HG02571 (cell line): ENCODE measurements around the gene TPI1.
A peak's percentile ranks its signal among the peaks of the same experiment; 100 is the strongest.
"Not testable (repeated sequence)": the region's sequence is repeated elsewhere in the genome, so short reads cannot be mapped to it uniquely, and the experiment has no call there.

Experiments used
- ATAC-seq: cut with Tn5 transposase; IDR thresholded peaks from one replicate; pipeline ENCODE4 v1.9.1; 2021; ENCODE audit warnings: mild to moderate bottlenecking, moderate library complexity; ENCODE audit not compliant: unreplicated experiment

The TPI1 gene

DNA sequence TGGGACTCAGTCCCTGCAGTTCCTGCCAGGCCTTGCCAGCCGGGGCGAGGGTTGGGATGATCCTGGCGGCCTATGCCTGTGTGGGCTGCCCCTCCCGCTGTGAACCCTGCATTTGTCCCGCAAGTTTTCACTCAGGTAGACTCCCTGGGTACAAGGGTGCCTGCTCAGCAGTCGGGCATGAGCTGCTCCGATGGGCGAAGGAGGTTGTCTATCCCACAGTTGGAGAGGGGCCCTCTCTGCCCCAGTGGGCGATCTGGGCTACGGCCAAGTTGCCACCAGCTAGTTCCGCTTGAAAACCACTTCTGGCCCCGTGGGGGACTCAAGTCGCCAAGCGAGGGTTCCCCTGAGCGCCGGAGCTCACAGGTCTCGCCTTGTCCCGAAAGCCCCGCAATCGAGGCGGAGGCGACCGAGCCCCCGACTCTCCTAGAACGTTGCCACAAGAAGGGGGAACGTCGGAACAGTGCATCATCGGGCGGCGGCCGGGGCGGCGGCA is 365 bp upstream of the TPI1 start:
- peak; percentile 13 for ATAC-seq

DNA sequence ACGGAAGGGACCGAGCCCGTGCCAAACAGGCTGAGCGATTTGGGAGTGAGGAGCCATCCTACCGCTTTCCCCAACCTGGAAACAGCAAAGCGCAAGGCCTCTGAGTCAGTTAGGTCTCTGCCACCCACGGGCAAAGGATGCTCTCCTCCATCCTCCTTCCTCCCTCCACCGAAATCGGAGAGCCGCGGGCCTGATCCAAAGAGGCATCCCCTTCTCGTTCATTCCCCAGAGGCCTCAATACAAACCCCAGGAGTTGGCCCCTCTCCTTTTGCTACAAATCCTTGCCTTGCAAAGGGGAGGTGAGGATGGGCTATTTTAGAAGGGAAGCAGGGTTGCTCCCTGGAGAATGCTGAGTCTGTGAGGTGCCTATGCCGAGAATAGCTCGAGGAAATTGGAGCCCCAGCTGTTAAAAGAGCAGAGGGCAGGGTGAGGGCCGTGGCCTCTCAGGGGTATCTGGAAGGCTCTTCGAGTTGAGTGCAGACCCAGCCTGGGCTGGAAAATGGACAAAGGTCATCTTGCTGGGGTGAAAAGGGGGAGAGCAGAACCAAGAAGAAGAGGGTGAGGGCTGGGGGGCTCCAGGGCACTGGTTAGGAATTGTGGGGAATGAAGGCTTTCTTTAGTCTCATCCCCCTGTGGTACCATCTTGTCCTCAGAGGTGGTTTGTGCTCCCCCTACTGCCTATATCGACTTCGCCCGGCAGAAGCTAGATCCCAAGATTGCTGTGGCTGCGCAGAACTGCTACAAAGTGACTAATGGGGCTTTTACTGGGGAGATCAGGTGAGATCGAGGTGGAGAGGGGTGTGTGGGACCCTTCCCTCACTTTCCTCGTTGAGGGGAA is 1.1 kb downstream of the TPI1 start:
- ATAC-seq: no peak

DNA sequence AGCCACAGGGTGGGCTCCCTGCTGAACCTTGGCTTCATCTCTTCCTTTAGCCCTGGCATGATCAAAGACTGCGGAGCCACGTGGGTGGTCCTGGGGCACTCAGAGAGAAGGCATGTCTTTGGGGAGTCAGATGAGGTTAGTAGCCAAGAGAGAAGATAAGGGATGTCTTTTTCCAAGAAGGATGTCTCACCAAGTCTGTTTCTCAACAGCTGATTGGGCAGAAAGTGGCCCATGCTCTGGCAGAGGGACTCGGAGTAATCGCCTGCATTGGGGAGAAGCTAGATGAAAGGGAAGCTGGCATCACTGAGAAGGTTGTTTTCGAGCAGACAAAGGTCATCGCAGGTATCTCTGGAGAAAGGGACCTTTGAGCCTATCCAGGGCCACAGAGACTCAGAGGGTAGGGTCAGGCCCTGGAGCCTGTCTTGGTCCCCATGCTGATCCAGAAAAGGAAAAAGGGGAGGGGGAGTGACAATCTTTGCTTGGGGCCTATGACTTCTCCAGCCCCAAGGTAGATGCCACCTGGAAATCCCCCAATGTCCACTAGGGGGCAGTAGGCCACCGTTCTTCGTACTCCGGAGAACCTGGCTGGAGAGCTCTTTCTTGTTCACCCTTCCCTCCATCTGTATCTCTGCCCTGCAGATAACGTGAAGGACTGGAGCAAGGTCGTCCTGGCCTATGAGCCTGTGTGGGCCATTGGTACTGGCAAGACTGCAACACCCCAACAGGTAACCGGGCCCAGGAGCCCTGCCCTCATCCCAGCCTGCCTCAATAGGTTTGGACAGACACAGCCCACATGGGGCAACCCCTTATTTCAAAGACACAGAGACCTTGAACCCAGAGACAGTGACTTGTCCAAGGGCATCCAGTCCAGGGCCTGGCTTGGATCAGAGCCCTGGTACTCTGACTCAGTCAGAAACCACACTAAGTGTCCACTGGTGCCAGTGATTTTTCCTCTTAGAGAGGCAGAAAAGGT is 2.0 kb downstream of the TPI1 start:
- ATAC-seq: no peak

DNA sequence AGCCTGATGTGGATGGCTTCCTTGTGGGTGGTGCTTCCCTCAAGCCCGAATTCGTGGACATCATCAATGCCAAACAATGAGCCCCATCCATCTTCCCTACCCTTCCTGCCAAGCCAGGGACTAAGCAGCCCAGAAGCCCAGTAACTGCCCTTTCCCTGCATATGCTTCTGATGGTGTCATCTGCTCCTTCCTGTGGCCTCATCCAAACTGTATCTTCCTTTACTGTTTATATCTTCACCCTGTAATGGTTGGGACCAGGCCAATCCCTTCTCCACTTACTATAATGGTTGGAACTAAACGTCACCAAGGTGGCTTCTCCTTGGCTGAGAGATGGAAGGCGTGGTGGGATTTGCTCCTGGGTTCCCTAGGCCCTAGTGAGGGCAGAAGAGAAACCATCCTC is 3.0 kb downstream of the TPI1 start:
- ATAC-seq: not testable (repeated sequence)

DNA sequence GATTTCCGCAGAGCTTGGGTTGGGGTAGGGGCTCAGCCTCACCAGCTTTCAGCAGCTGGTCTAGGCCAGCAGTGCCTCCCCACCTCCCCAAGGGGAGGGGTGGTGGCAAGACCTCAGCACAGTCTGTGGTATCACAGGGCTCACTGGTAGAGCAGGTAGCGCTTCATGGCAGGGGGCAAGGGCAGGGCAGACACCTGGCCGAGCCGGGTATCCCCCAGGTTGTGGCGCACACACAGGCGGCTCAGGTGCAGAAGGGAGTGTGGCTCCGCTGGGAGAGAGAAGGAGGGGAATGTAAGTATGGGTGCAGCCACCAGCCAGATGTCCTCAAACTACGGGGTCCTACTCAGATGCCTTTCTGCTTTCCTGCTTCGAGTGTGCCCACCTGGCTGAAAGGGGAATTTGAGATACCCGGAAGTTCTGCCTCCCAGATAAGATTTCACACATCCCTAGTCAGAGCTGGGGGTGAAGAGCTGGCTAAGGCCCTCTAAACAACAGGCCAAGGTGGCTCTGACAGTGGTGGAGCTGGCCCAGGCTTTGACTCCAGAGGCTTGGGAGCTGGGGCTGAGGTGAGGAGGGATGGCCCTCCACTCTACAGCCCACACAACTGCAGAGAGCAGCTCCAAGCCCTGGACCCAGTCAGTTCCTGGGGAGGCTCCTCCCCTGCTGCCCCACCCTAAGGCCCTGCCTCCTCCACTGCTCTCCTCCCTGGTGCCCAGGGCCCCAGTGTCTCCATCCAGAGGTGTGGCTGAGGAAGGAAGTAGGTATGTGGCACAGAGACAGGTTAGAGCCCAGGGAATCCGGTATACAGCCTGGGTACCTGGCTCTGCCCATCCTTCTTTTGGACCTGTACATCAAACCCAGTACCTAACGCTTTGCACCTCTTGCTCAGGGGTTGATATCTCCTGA is 4.0 kb downstream of the TPI1 start:
- ATAC-seq: no peak

DNA sequence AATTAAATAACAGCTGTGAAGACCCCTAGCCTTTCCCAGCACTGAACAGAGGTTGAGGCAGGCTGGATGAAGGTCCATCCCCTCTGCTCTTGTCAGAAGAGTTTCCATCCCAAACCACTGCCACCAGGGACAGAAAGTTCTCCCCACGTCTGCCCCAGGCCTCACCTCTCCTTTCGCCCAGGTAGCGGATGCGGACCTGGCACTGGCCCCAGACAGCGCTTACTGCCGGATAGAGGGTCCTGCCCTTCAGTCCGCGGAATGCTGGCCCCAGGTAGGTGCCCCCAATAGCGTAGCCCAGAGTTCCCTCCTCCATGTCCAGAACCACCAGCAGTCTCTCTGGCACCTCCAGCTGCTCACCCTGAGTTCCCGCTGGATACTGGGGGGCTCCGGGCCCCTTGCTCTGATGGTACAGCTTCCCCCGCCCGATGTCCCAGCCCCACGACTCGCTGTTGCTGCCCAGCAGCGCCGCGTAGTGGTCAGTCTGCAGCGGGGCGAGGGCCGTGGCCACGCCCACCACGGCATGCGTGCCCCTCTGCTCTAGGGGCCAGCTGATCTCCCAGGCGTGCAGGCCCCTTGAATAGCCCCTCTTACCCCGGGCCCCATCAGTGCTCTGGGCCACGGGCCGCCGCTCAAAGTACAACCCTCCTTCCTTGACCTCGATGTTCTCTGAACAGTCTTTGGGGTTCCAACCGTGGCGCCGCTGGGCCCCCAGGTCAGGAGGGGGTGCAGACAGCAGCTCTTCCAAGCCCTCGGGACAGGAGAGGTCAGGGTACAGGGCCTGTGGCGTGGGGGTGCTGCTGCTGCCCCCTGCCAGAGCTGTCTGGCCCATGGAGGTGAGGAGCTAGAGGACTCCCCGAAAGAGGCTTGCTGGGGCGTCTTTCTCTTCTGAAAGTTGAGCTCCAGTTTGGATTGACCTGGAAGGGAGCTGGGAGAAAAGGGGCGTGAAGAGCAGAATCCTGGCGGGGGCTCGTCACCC is 5.0 kb downstream of the TPI1 start:
- ATAC-seq: peak; percentile 25

DNA sequence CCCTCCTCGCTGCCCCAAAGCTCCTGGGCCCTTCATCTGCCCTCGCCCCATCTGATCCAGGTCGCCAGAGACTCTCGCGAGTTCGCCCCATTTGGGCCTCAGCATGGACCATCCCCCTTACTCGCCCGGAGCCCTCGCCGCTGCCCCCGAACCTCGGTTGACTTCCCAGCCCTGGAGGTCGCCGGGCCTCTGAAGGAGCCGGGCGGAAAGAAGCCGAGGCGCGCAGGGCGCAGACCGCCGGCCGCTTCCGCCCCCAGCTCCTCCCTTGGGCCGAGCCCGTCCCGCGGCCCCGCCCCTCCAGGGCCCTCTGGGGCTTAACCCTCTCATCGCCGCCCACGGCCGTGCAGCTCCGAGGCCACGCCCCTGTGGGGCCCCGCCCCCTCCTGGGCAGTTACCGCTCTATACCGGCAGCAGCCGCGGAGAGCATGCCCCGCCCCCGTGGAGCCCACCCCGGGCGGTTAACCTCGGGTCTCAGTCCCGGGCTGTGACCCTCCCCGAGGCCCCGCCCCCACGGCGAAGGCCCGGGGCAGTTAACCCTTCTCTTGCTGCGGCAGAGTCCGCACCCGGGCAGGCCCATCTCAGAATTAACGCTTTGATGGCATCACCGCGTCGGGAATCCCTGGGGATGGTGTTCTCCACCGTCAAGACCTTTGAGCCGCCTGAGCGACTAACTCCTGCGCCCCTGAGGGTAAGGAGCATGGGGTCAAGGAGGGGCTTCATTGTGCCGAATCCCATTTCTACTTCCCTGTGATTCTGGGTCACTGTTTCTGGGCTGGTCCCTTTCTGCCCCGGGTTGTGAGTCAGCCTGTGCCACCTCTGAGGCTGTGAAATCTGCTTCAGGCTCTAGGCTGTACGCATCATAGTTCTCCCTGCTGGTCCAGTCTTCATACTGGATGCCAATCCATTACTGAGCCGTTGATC is 6.0 kb downstream of the TPI1 start, which contains the start of gene SPSB2:
SPSB2 (minus strand) TSS at position 210 of the 921 bp plus-strand sequence. CDS start 402 bp downstream, outside the sequence.
- ATAC-seq: peak; percentile 67

DNA sequence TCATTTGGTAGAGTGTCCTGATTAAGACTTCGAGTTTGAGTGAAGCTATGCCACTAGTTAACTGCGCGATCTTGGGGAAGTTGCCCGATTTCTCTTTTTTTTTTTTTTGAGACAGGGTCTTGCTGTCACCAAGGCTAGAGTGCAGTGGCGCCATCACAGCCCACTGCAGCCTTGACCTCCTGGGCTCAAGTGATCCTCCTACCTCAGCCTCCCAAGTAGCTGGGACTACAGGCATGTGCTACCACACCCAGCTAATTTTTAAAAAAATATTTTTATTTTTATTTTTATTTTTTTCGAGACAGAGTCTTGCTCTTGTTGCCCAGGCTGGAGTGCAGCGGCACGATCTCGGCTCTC is 6.7 kb downstream of the TPI1 start:
- not testable (repeated sequence) for ATAC-seq

DNA sequence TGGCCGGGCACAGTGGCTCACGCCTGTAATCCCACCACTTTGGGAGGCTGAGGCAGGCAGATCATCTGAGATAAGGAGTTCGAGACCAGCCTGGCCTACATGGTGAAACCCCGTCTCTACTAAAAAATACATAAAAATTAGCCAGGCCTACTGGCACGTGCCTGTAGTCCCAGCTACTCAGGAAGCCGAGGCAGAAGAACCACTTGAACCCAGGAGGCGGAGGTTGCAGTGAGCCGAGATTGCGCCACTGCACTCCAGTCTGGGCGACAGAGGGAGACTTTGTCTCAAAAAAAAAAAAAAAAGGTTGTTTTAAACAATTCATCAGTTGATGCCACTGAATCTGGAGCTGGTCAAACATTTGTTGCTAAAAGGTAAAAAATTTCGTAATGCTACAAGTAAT is 12.5 kb downstream of the TPI1 start:
- ATAC-seq: not testable (repeated sequence)

DNA sequence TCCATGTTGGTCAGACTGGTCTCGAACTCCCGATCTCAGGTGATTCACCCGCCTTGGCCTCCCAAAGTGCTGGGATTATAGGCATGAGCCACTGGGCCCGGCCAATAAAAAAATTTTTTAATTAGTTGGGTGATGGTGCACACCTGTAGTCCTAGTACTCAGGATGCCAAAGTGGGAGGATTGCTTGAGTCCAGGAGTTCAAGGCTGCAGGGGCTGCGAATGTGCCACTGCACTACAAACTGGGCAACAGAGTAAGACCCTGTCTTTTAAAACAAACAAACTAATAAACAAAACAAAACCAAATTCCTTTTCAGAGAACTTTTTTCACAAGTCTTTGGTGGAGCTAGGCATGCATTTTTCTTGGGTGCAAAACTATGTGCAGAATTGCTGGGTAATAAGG is 15.9 kb downstream of the TPI1 start:
- no peak for ATAC-seq

DNA sequence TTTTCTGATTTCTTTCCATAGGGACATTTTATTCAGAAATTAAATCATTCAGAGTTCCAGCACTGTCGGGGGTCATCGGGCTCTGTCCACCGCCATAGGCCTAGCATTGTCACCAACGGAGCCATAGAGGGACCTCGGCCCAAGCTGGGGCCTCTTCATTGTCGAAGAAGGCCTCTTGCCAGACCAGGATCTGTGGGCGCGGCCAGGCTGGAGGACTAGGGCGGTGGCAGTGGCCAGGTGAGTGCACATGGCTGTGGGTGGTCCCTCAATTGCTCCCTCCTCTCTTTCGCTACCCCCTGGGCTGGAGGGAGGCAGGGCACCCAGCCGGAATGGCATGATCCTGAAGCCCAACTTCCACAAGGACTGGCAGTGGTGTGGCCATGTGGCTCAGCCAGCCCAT is 16.4 kb downstream of the TPI1 start:
- no peak for ATAC-seq

DNA sequence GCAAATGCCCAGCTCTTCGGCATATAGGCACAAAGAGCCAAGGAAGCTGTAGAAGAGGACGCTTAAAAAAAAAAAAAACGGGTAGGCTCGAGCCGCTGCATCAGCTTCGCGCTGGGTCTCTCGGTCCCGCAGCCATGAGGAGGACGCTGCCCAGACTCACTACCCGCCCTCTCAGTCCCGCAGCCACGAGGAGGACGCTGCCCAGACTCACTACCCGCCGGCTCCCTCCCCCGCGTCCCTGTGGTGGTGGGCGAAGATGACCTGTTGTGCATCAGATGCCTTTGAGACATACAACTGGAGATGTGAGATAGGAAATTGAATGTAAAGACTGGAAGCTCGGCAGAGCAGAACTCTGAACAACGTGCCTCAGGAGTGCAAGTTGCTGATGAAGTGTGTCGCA is 17.2 kb downstream of the TPI1 start:
- ATAC-seq: no peak

DNA sequence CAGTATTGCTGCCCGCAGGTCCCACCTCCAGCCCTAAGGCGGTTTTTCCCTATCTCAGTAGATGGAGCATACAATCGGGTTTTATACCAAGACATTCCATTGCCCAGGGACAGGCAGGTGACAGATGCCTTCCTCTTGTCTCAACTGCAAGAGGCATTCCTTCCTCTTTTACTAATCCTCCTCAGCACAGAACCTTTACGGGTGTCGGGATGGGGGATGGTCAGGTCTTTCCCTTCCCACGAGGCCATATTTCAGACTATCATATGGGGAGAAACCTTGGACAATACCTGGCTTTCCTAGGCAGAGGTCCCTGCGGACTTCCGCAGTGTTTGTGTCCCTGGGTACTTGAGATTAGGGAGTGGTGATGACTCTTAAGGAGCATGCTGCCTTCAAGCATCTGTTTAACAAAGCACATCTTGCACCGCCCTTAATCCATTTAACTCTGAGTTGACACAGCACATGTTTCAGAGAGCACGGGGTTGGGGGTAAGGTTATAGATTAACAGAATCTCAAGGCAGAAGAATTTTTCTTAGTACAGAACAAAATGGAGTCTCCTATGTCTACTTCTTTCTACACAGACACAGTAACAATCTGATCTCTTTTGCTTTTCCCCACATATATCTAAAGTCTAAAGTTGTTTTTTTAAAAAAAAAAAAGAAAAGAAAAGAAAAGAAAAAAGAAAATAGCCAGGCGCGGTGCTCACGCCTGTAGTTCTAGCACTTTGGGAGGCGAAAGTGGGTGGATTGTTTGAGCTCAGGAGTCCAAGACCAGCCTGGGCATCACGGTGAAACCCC is 19.1 kb downstream of the TPI1 start:
- ATAC-seq: not testable (repeated sequence)

DNA sequence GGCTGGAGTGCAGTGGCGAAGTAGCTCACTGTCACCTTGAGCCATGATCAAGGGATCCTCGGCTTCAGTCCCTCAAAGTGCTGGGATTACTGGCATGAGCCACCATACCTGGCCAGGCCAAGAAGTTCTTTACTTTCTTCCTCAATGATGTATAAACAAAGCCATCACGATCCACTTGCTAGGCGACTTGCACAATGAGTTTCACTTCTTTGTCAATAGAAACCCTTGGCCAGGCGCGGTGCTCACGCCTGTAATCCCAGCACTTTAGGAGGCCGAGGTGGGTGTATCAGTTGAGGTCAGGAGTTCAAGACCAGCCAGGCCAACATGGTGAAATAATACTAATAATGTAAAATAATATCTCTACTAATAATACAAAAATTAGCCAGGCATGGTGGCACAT is 20.1 kb downstream of the TPI1 start:
- ATAC-seq: no peak

DNA sequence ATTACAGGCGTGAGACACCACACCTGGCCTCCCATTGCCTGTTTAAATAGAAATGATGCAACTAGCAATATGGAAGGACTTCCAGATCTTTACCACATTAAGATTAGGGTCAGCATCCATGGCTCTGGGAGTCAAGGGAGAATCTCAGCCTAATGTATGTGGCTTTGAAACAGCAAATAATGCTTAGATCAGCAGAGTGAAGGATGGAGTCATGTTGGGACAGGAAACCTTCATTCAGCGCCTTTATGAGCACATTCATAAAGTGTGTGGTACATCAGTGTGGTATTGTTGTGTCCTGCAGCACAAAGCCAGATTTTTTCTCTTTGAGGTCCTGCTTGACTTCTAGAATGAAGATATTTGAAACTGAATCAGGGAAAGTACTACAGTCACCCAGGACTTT is 21.0 kb downstream of the TPI1 start:
- ATAC-seq: no peak

DNA sequence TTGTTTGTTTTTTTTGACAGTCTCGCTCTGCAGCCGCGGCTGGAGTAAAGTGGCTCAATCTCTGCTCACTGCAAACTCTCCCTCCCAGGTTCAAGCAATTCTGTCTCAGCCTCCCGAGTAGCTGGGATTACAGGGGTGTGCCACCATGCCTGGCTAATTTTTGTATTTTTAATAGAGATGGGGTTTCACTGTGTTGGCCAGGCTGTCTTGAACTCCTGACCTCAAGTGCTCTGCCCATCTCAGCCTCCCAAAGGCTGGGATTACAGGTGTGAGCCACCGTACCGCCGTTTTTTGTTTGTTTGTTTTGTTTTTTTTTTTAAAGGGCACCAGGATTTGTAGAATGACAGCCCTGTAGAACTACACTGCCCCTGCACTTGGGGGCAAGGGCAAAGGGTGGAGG is 21.5 kb downstream of the TPI1 start:
- ATAC-seq: not testable (repeated sequence)

DNA sequence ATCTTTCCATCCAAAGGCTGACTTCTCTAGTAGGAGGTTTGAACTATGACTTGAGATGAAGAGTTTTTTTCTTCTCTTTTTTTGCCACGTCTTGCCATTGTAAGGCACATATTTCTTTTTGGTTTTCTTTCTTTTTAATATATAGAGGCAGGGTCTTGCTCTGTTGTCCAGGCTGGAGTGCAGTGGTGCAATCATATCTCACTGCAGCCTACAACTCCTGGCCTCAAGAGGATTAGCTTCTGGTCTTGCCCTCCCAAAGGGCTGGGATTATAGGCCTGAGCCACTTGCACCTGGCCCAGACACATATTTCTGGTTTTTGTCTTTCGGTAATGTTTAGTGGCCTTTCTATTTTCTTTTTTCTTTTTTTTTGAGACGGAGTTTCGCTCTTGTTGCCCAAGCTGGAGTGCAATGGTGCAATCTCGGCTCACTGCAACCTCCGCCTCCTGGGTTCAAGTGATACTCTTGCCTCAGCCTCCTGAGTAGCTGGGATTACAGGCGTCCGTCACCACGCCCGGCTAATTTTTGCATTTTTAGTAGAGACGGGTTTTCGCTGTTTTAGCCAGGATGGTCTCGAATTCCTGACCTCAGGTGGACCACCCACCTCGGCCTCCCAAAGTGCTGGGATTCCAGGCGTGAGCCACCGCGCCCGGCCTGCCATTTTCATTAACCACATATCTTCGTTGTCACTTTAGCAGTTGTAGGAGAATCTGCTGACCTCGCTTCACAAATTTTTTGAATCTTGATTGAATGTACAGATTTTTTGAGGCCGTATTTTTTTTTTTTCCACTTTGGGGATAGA is 22.6 kb downstream of the TPI1 start:
- not testable (repeated sequence) for ATAC-seq
